WERI-Rb-1 (cell line): ENCODE measurements around the gene BLOC1S2.
A peak's percentile ranks its signal among the peaks of the same experiment; 100 is the strongest.

Experiments used
- DNase-seq: peaks from one replicate; pipeline ENCODE4 v3.0.0-alpha.2; 2020
- H3K27ac ChIP-seq: fragments of 250-450 bp; sonication (Bioruptor Pico); 2 replicates; pipeline ENCODE4 v1.5.1; 2020; ENCODE audit warnings: mild to moderate bottlenecking, moderate library complexity
- H3K27me3 ChIP-seq: fragments of 250-450 bp; sonication (Bioruptor Pico); 2 replicates; pipeline ENCODE4 v1.5.1; 2021; ENCODE audit warnings: mild to moderate bottlenecking, low read depth, moderate library complexity; ENCODE audit not compliant: insufficient read depth, severe bottlenecking
- H3K36me3 ChIP-seq: fragments of 250-450 bp; sonication (Bioruptor Pico); 2 replicates; pipeline ENCODE4 v1.5.1; 2020; ENCODE audit warnings: mild to moderate bottlenecking, moderate library complexity
- H3K4me3 ChIP-seq: 2 replicates; pipeline ENCODE4 v1.5.1; 2011; ENCODE audit warnings: low read depth, mild to moderate bottlenecking, control low read depth, low read length
- H3K9me3 ChIP-seq: fragments of 250-450 bp; sonication (Bioruptor Pico); 2 replicates; pipeline ENCODE4 v1.5.1; 2021; ENCODE audit warnings: mild to moderate bottlenecking, moderate library complexity; ENCODE audit not compliant: severe bottlenecking
- TF ChIP-seq, protein P1 (sequence below): IDR thresholded peaks from 2 replicates; pipeline ENCODE4 v1.5.1; 2011; ENCODE audit warnings: low read depth, mild to moderate bottlenecking, control low read depth, inconsistent platforms, low read length

The BLOC1S2 gene

DNA sequence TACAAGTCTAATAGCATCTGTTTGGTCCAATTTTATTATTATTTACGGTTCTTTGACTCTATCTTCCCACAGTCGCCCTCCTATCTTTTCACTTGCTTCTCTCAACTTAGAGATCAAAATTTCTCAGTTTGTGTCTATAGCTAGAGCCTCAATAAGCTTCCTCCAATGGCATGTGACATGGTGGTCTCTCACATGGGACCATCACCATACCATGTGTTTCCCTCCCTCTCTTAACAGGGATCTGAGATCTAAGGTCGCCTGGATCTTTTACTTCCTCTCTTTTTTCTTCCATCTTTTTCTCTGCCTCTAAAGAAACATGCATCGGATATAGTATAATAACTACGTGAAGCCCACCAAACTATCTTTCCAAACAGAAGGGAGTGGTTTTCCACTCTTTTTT, 41.7 kb upstream of the BLOC1S2 start:
- peak overlapping the region; percentile 77 for H3K27ac ChIP-seq
- TF ChIP-seq, protein P1, sequence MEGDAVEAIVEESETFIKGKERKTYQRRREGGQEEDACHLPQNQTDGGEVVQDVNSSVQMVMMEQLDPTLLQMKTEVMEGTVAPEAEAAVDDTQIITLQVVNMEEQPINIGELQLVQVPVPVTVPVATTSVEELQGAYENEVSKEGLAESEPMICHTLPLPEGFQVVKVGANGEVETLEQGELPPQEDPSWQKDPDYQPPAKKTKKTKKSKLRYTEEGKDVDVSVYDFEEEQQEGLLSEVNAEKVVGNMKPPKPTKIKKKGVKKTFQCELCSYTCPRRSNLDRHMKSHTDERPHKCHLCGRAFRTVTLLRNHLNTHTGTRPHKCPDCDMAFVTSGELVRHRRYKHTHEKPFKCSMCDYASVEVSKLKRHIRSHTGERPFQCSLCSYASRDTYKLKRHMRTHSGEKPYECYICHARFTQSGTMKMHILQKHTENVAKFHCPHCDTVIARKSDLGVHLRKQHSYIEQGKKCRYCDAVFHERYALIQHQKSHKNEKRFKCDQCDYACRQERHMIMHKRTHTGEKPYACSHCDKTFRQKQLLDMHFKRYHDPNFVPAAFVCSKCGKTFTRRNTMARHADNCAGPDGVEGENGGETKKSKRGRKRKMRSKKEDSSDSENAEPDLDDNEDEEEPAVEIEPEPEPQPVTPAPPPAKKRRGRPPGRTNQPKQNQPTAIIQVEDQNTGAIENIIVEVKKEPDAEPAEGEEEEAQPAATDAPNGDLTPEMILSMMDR = no peak
- no peak overlapping the region for H3K4me3 ChIP-seq
- no peaks in the 10 kb centered on the region for H3K36me3 ChIP-seq
- DNase-seq = no peak
- no peaks in the 10 kb centered on the region for H3K27me3 ChIP-seq
- no peaks in the 10 kb centered on the region for H3K9me3 ChIP-seq

DNA sequence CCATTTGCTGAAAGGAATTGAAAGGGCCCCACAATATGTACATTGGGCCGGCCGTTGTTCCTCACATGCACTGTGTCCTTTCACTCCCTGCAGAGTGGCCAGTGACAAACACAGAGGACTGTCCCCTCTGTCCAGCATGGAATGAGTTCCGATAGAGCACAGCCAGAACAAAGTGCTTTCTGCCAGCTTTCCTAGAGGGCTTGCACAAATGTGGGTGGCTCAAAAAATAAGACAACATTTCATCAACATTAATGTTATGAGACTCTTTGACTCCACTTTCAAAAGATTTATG, 41.2 kb upstream of the BLOC1S2 start:
- Histone ChIP-seq H3K36me3 (no peaks in the 10 kb centered on the region), H3K27me3 (no peaks in the 10 kb centered on the region), H3K9me3 (no peaks in the 10 kb centered on the region), H3K4me3 (peak overlapping the region; percentile 17; the same call in 1 of the 2 replicates), H3K27ac (peak overlapping the region; percentile 77)
- no peak for DNase-seq
- TF ChIP-seq, protein P1 = no peak

DNA sequence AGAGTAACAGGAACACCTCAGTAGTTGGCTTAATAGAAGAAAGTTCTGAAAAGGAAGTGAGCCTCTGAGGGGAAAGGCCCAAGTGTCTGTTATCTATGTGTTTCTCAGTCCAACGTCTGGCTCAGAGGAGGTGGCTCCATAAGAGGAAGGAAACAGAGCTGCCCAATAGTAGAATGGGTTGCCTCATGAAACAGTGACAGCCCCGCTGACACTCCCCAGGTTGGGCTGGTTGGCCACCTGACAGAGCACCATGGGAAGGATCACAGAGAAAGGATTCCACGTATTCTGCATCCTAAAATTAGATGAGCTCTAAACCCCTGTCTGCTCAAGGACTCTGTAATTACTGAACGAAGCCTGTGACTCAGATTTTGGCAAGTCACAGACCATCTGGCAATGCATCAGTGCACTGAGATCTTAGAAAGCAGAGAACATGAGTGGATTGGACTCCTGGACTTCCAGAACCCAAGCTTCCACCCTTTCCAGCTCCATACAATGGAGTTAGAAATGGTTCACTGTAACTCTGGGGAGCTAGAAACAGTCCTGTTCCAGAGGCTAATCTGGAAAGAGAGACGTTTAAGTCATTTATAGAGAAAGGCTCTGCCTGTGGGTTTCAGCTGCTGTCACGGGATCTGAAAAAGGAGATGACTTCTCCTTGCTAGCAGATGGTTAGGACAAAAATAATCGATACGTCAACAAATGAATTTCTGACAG, 40.7 kb upstream of the BLOC1S2 start:
- Histone ChIP-seq H3K4me3 (peak overlapping the region; percentile 17), H3K27me3 (no peaks in the 10 kb centered on the region), H3K27ac (peak overlapping the region; percentile 77), H3K36me3 (no peaks in the 10 kb centered on the region), H3K9me3 (no peaks in the 10 kb centered on the region)
- TF ChIP-seq, protein P1 = no peak
- peak; percentile 42 for DNase-seq

DNA sequence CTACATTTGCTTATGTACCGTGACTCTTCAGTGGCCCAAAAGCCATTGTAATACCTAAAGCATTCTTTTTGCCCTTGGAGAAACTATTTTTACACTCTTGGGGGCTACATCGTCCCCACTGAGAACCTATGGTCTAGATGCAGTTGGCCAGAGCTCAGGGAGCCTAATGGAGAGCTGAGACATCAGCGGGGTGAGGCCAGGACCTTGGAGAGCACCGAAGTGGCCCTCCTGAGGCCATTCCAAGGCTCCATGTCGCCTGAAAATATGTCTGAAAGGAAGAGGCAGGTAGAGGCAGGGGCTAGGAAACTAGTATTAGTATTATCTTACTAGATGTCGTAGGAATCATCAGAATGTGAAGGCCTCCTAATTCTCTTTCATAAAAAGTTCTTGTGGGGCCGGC, 38.7 kb upstream of the BLOC1S2 start:
- Histone ChIP-seq H3K27me3 (no peaks in the 10 kb centered on the region), H3K27ac (no peak overlapping the region), H3K4me3 (no peak overlapping the region), H3K36me3 (no peaks in the 10 kb centered on the region), H3K9me3 (no peaks in the 10 kb centered on the region)
- DNase-seq = no peak
- TF ChIP-seq, protein P1 = no peak

DNA sequence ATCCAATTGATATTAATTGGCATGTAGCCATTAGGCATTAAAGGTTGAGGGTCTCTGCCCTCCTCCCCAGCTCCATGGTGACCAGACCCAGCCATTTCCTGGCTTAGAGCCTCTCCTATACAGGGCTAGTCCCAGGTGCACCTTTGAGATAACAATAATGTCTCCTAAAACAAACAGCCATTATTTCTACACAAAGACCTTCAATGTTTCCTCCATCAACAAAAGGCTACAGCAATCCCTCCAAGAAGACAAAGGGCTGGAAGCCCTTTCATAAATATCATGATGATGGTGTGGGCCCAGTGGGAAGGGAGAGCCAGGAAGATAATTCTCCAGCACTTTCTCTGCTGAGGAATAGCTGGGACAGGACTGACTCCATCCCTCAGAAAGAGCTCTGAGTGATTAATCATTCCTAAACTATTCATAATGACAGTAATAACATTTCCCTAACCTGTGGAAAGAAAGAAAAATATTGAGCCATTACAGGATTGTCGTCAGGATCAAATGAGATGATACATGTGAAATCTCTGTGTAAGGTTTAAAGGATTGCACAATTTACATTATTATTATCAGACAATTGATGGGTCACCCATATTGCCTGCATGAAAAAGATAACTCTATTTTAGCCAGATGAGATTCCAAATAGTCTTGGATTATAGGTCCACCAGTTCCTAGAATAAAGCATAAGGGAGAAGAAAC, 33.4 kb upstream of the BLOC1S2 start:
- DNase-seq = no peak
- TF ChIP-seq, protein P1 = no peak
- Histone ChIP-seq H3K27me3 (no peaks in the 10 kb centered on the region), H3K27ac (no peak overlapping the region), H3K36me3 (no peaks in the 10 kb centered on the region), H3K9me3 (no peaks in the 10 kb centered on the region), H3K4me3 (no peak overlapping the region)

DNA sequence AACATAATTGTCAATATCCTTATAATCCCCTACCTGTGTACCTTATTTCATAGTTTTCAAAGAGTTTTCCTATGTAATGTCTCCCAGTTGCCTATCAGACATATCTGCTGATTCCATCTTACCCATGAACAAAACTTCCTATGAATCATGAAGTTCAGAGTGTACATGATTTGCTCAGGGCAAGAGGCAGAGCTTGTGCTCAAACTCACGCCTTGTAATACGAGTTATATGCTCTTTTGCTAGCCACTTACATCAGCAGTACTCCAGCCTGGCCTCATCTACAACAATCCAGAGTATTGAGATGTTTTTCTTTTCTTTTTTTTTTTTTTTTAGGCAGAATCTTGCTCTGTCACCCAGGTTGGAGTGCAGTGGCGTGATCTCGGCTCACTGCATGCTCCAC, 31.7 kb upstream of the BLOC1S2 start:
- no peak overlapping the region for H3K27ac ChIP-seq
- TF ChIP-seq, protein P1 = no peak
- H3K36me3 ChIP-seq = no peaks in the 10 kb centered on the region
- H3K4me3 ChIP-seq = no peak overlapping the region
- DNase-seq = no peak
- no peaks in the 10 kb centered on the region for H3K9me3 ChIP-seq
- H3K27me3 ChIP-seq = no peaks in the 10 kb centered on the region
